GM18868 (cell line): Measurements from ENCODE around the gene MCC.

Experiments
- ATAC-seq: cut with Tn5 transposase; IDR thresholded peaks from one replicate; pipeline ENCODE4 v1.9.1; 2021; ENCODE audit warnings: mild to moderate bottlenecking, moderate library complexity; ENCODE audit not compliant: unreplicated experiment

MCC gene

GRCh38 chr5:113064806-113065205, 423.4 kb downstream of the MCC start:
- ATAC-seq = no peak

- no peak for ATAC-seq
These were observed 424.3 kb downstream of the MCC start for GRCh38 chr5:113063927-113064326.

- no peak for ATAC-seq
These were observed 425.3 kb downstream of the MCC start for GRCh38 chr5:113062869-113063508.

GRCh38 chr5:113061846-113062780, 426.1 kb downstream of the MCC start:
- no peak for ATAC-seq

- no peak for ATAC-seq
These were observed 427.7 kb downstream of the MCC start for GRCh38 chr5:113060408-113061025.

- no peak for ATAC-seq
These were observed 428.8 kb downstream of the MCC start for GRCh38 chr5:113059232-113060040.

- ATAC-seq = no peak
These were observed 429.5 kb downstream of the MCC start for GRCh38 chr5:113058706-113059226.

GRCh38 chr5:113058269-113058668, 430.0 kb downstream of the MCC start:
- no peak for ATAC-seq

GRCh38 chr5:113057557-113057984, 430.7 kb downstream of the MCC start:
- no peak for ATAC-seq

- ATAC-seq = no peak
These were observed 431.3 kb downstream of the MCC start for GRCh38 chr5:113056988-113057387.

- no peak for ATAC-seq
These were observed 433.4 kb downstream of the MCC start for GRCh38 chr5:113054899-113055298.

GRCh38 chr5:113053511-113053995, 434.7 kb downstream of the MCC start:
- no peak for ATAC-seq

GRCh38 chr5:113052041-113052795, 436.0 kb downstream of the MCC start:
- no peak for ATAC-seq

- no peak for ATAC-seq
These were observed 437.4 kb downstream of the MCC start for GRCh38 chr5:113050721-113051382.

GRCh38 chr5:113048931-113049330, 439.3 kb downstream of the MCC start:
- no peak for ATAC-seq

GRCh38 chr5:113047733-113048652, 440.3 kb downstream of the MCC start:
- peak; percentile 89 for ATAC-seq

- ATAC-seq = no peak
These were observed 441.0 kb downstream of the MCC start for GRCh38 chr5:113047234-113047633.
